Panc1 (cell line): Measurements from ENCODE around the gene ZSWIM3. TPM values are rescaled to one million over a fixed set of nuclear protein-coding genes. Genes with fewer than 3 reads are reported as not detected.
A peak's percentile ranks its signal among the peaks of the same experiment; 100 is the strongest.

Experiments
- ATAC-seq: fragments of 200-7000 bp; cut with Tn5 transposase; 2 replicates; pipeline ENCODE4 v1.9.1; 2020; ENCODE audit warnings: mild to moderate bottlenecking, moderate library complexity
- BruUV-seq: library from RNA; stranded (reverse); fragments of 400-500 nt; replicated peaks from 2 replicates; lab custom pipeline; 2021; lab: Mats Ljungman, UMichigan
- CTCF ChIA-PET: fragments of 300-600 bp; sonication (Branson Sonifier 250); formaldehyde crosslinking; loops from one replicate; lab custom pipeline; 2022; ENCODE audit warnings: antibody characterized with exemption; lab: Charles Lee
- POLR2A ChIA-PET: fragments of 300-600 bp; sonication (Branson Sonifier 250); formaldehyde crosslinking; loops from one replicate; lab custom pipeline; 2022; ENCODE audit warnings: antibody characterized with exemption; lab: Charles Lee
- DNase-seq: peaks from one replicate; pipeline ENCODE4 v3.0.0-alpha.2; 2010; ENCODE audit warnings: low read depth, low spot score
- H3K27ac ChIP-seq: 2 replicates; pipeline ENCODE4 v1.5.1; 2011; ENCODE audit warnings: mild to moderate bottlenecking, low read length, inconsistent platforms
- H3K27me3 ChIP-seq: fragments of 200-500 bp; sonication (Bioruptor generic); 2 replicates; pipeline ENCODE4 v1.6.0; 2014; ENCODE audit warnings: low read length, inconsistent platforms; ENCODE audit not compliant: control insufficient read depth, insufficient read depth
- H3K36me3 ChIP-seq: fragments of 200-500 bp; sonication (Bioruptor generic); 2 replicates; pipeline ENCODE4 v1.5.1; 2014; ENCODE audit warnings: inconsistent platforms, mild to moderate bottlenecking, low read length, moderate library complexity; ENCODE audit not compliant: control insufficient read depth, insufficient read depth
- H3K4me1 ChIP-seq: 2 replicates; pipeline ENCODE4 v1.5.1; 2011; ENCODE audit warnings: inconsistent platforms, mild to moderate bottlenecking, low read length, moderate library complexity; ENCODE audit not compliant: control insufficient read depth, insufficient read depth
- H3K4me3 ChIP-seq, 2 experiments: 2 replicates each; pipeline ENCODE4 v1.5.1; 2011 to 2012; ENCODE audit warnings: low read depth in 2 of 2, low read length in 2 of 2, mild to moderate bottlenecking in 2 of 2, inconsistent platforms in 1 of 2, moderate library complexity in 1 of 2
- H3K9me3 ChIP-seq: fragments of 200-500 bp; sonication (Bioruptor generic); 2 replicates; pipeline ENCODE4 v1.5.1; 2014; ENCODE audit warnings: low read depth, mild to moderate bottlenecking, inconsistent platforms, low read length, moderate library complexity; ENCODE audit not compliant: control insufficient read depth, insufficient read depth
- POLR2AphosphoS5 ChIP-seq: IDR thresholded peaks from 2 replicates; pipeline ENCODE4 v1.6.1; 2012; ENCODE audit warnings: mild to moderate bottlenecking, low read depth, low read length, moderate library complexity
- SIN3A ChIP-seq: IDR thresholded peaks from 2 replicates; pipeline ENCODE4 v1.6.1; 2012; ENCODE audit warnings: low read depth, mild to moderate bottlenecking, low read length, moderate library complexity, borderline replicate concordance; ENCODE audit not compliant: insufficient read depth
- TCF7L2 ChIP-seq: IDR thresholded peaks from 2 replicates; pipeline ENCODE4 v1.6.1; 2011; ENCODE audit warnings: mild to moderate bottlenecking, low read depth, low read length, inconsistent platforms
- in situ Hi-C: cut with HindIII; loops from 2 replicates; pipeline ENCODE4 v1.10.0; 2016; ENCODE audit warnings: low sequenced_read_pairs, low pct_unique_long_range_greater_than_20kb
- intact Hi-C: fragments of 100-400 bp; cut with micrococcal nuclease; formaldehyde crosslinking; loops from one replicate; pipeline ENCODE4 v1.10.0; 2022; ENCODE audit not compliant: unreplicated experiment
- total RNA-seq: library from RNA; stranded (reverse); gene quantifications from one replicate; pipeline ENCODE4 v1.2.1, GENCODE V29; 2021; ENCODE audit not compliant: unreplicated experiment
- TF ChIP-seq, protein P1 (sequence below): fragments of 450-650 bp; IDR thresholded peaks from 2 replicates; pipeline ENCODE4 v1.5.1; 2017; ENCODE audit warnings: mild to moderate bottlenecking
- TF ChIP-seq, protein P2 (sequence below), 2 experiments: IDR thresholded peaks; 2 replicates each; pipeline ENCODE4 v1.6.1; 2011 to 2012; ENCODE audit warnings: low read depth in 2 of 2, control low read depth in 1 of 2, low read length in 1 of 2, mild to moderate bottlenecking in 1 of 2, moderate library complexity in 1 of 2; ENCODE audit not compliant: insufficient read depth in 1 of 2

The ZSWIM3 gene
- total RNA-seq, 1 experiment from 2014 or later, result 3.6 TPM

DNA sequence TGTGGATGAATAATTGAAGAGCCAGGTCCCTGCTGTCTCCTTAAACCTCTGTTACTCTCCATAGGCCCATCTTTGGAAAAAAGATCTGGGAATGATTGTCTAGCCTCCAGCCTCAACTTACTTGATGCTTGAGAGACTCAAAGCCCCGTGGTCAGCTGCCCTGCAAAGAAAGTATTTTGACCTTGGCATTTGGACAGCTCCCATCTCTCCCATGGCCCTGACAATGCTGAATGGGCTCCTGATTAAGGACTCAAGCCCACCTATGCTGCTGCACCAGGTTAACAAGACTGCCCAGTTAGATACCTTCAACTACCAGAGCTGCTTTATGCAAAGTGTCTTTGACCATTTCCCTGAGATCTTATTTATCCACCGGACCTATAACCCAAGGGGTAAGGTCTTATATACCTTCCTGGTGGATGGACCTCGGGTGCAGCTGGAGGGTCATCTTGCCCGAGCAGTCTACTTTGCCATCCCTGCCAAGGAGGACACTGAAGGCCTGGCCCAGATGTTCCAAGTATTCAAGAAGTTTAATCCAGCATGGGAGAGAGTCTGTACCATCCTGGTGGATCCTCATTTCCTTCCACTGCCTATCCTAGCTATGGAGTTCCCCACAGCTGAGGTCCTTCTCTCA is 25.2 kb downstream of the ZSWIM3 start:
- ATAC-seq (no peak), DNase-seq (no peak)
- CTCF ChIA-PET, result interaction anchor here (2.2 kb wide), 1 partner anchor 8 kb away, joined by 5 read pairs; no protein-coding TSS in a partner anchor
- H3K27ac ChIP-seq, result no peak overlapping the region
- H3K4me3 ChIP-seq, result no peak overlapping the region
- TF ChIP-seq, protein P1, sequence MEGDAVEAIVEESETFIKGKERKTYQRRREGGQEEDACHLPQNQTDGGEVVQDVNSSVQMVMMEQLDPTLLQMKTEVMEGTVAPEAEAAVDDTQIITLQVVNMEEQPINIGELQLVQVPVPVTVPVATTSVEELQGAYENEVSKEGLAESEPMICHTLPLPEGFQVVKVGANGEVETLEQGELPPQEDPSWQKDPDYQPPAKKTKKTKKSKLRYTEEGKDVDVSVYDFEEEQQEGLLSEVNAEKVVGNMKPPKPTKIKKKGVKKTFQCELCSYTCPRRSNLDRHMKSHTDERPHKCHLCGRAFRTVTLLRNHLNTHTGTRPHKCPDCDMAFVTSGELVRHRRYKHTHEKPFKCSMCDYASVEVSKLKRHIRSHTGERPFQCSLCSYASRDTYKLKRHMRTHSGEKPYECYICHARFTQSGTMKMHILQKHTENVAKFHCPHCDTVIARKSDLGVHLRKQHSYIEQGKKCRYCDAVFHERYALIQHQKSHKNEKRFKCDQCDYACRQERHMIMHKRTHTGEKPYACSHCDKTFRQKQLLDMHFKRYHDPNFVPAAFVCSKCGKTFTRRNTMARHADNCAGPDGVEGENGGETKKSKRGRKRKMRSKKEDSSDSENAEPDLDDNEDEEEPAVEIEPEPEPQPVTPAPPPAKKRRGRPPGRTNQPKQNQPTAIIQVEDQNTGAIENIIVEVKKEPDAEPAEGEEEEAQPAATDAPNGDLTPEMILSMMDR, result no peak
- TF ChIP-seq, protein P2, sequence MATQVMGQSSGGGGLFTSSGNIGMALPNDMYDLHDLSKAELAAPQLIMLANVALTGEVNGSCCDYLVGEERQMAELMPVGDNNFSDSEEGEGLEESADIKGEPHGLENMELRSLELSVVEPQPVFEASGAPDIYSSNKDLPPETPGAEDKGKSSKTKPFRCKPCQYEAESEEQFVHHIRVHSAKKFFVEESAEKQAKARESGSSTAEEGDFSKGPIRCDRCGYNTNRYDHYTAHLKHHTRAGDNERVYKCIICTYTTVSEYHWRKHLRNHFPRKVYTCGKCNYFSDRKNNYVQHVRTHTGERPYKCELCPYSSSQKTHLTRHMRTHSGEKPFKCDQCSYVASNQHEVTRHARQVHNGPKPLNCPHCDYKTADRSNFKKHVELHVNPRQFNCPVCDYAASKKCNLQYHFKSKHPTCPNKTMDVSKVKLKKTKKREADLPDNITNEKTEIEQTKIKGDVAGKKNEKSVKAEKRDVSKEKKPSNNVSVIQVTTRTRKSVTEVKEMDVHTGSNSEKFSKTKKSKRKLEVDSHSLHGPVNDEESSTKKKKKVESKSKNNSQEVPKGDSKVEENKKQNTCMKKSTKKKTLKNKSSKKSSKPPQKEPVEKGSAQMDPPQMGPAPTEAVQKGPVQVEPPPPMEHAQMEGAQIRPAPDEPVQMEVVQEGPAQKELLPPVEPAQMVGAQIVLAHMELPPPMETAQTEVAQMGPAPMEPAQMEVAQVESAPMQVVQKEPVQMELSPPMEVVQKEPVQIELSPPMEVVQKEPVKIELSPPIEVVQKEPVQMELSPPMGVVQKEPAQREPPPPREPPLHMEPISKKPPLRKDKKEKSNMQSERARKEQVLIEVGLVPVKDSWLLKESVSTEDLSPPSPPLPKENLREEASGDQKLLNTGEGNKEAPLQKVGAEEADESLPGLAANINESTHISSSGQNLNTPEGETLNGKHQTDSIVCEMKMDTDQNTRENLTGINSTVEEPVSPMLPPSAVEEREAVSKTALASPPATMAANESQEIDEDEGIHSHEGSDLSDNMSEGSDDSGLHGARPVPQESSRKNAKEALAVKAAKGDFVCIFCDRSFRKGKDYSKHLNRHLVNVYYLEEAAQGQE (IDR thresholded peaks at IDR 0.05; ENCODE audit: insufficient read depth in 1 of 2, low read depth in 2 of 2, low read length in 1 of 2), result 0 out of 4 replicates have a peak, but pooled peaks of 1 of the 2 experiments have one; percentile 47
- TF ChIP-seq POLR2AphosphoS5, result no peak
- 0 out of 2 replicates have a peak, but pooled peaks cover 2% of the 10 kb centered on the region for H3K36me3 ChIP-seq
- intact Hi-C loops, result no loop called here
- no TSS peak for BruUV-seq
- H3K27me3 ChIP-seq, result no peaks in the 10 kb centered on the region
- POLR2A ChIA-PET, result no interaction called here
- peaks cover 4% of the 10 kb centered on the region; the same call in 1 of the 2 replicates for H3K4me1 ChIP-seq
- in situ Hi-C loops, result no loop called here
- H3K9me3 ChIP-seq, result no peaks in the 10 kb centered on the region

DNA sequence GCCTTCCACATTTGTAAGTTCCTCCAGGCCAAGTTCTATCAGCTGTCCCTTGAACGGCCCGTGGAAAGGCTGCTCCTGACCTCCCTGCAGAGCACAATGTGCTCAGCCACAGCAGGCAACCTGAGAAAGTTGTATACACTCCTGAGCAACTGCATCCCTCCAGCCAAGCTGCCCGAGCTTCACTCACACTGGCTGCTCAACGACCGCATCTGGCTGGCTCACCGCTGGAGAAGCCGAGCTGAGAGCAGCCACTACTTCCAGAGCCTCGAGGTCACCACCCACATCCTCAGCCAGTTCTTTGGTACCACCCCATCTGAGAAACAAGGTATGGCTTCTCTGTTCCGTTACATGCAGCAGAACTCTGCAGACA is 25.7 kb downstream of the ZSWIM3 start:
- intact Hi-C loops (no loop called here), in situ Hi-C loops (no loop called here)
- Histone ChIP-seq H3K36me3 (0 out of 2 replicates have a peak, but pooled peaks cover 2% of the 10 kb centered on the region), H3K27ac (no peak overlapping the region), H3K27me3 (no peaks in the 10 kb centered on the region), H3K4me3 (no peak overlapping the region), H3K9me3 (no peaks in the 10 kb centered on the region), H3K4me1 (peaks cover 4% of the 10 kb centered on the region; the same call in 1 of the 2 replicates)
- no peak for DNase-seq
- CTCF ChIA-PET, result no interaction called here
- POLR2A ChIA-PET, result no interaction called here
- ATAC-seq, result no peak
- TF ChIP-seq SIN3A, result no peak
- TF ChIP-seq POLR2AphosphoS5, result no peak
- TF ChIP-seq, protein P1, result no peak
- TF ChIP-seq TCF7L2, result no peak
- TF ChIP-seq, protein P2 (IDR thresholded peaks at IDR 0.05; ENCODE audit: insufficient read depth in 1 of 2, low read depth in 2 of 2, low read length in 1 of 2), result no peak
- no TSS peak for BruUV-seq
